Gastroesophageal sphincter (tissue), 4 donors: Measurements from ENCODE around the gene PRPF38A. TPM values are rescaled to one million over a fixed set of nuclear protein-coding genes. Genes with fewer than 3 reads are reported as not detected.

Source experiments
- ATAC-seq: fragments of 150-250 bp; one replicate; pipeline ENCODE4 v1.9.1; 2016; ENCODE audit warnings: mild to moderate bottlenecking, moderate library complexity
- H3K27ac ChIP-seq, 4 donors: fragments of 200-600 bp; sonication (generic) in 3 of 4; 1 replicate in 3 of 4; 2 replicates in 1 of 4; pipeline ENCODE4 v1.5.1; 2016 to 2019
- H3K27me3 ChIP-seq: fragments of 200-600 bp; sonication (generic); one replicate; pipeline ENCODE4 v1.5.1; 2019
- H3K36me3 ChIP-seq, 2 donors: fragments of 200-600 bp; sonication (generic); one replicate each; pipeline ENCODE4 v1.5.1; 2019; ENCODE audit warnings: control low read depth in 1 of 2
- H3K4me1 ChIP-seq, 3 donors: fragments of 200-600 bp; sonication (generic); 1 replicate in 2 of 3; 2 replicates in 1 of 3; pipeline ENCODE4 v1.5.1; 2016 to 2019; ENCODE audit warnings: control low read depth in 2 of 3
- H3K4me3 ChIP-seq, 2 donors: fragments of 200-600 bp; sonication (generic); one replicate each; pipeline ENCODE4 v1.5.1; 2019; ENCODE audit warnings: mild to moderate bottlenecking in 1 of 2, moderate library complexity in 1 of 2
- H3K9me3 ChIP-seq, 3 donors: fragments of 200-600 bp; sonication (generic); one replicate each; pipeline ENCODE4 v1.5.1; 2017 to 2019; ENCODE audit warnings: control low read depth in 2 of 3
- CTCF ChIP-seq, 4 experiments: fragments of 200-600 bp in 2 of 4; fragments of 450-650 bp in 2 of 4; sonication (generic) in 1 of 4; IDR thresholded peaks; one replicate each; pipeline ENCODE4 v1.5.1; 2017 to 2019; ENCODE audit warnings: antibody characterized with exemption in 4 of 4, mild to moderate bottlenecking in 2 of 4, moderate library complexity in 2 of 4
- EP300 ChIP-seq: sonication (generic); formaldehyde crosslinking; IDR thresholded peaks from one replicate; pipeline ENCODE4 v1.6.1; 2017; ENCODE audit warnings: antibody characterized with exemption, mild to moderate bottlenecking
- POLR2A ChIP-seq, 2 donors: fragments of 450-650 bp; IDR thresholded peaks; one replicate each; pipeline ENCODE4 v1.6.1; 2017; ENCODE audit warnings: antibody characterized with exemption in 2 of 2, mild to moderate bottlenecking in 2 of 2, moderate library complexity in 1 of 2
- POLR2AphosphoS5 ChIP-seq: sonication (generic); formaldehyde crosslinking; IDR thresholded peaks from one replicate; pipeline ENCODE4 v1.6.1; 2017; ENCODE audit warnings: antibody characterized with exemption
- WGBS, 2 donors: methylation state at CpG; one replicate each; pipeline ENCODE4 v1.1.5; 2018; ENCODE audit warnings: low coverage in 1 of 2; 5-methylcytosine and 5-hydroxymethylcytosine counted together
- total RNA-seq, 4 donors: library from RNA; depleted of rRNA; stranded (reverse); fragments of >200 nt; gene quantifications; one replicate each; pipeline ENCODE4 v1.1.0, GENCODE V29; 2016

The PRPF38A gene
- total RNA-seq, 4 donors from 2014 or later, result 15.2 to 20.3 (median 19.5) TPM

GRCh38 chr1:52413410-52413989 lies 9.1 kb downstream of the PRPF38A start:
- ATAC-seq, result no peak

GRCh38 chr1:52414942-52415341 lies 10.5 kb downstream of the PRPF38A start:
- Histone ChIP-seq H3K9me3 (no peaks in the 10 kb centered on the region), H3K4me1 (no peaks in the 10 kb centered on the region), H3K27ac (no peak overlapping the region), H3K36me3 (peaks cover 0 to 100% of the 10 kb centered on the region in 2 donors), H3K27me3 (no peaks in the 10 kb centered on the region), H3K4me3 (no peak overlapping the region)
- TF ChIP-seq POLR2A (IDR thresholded peaks at IDR 0.05), result no peak
- no peak for TF ChIP-seq POLR2AphosphoS5
- TF ChIP-seq CTCF (IDR thresholded peaks at IDR 0.05), result no peak
- no peak for TF ChIP-seq EP300
- ATAC-seq, result no peak

More at GRCh38 chr1:52413410-52413989, 9.1 kb downstream of the PRPF38A start:
- no peaks in the 10 kb centered on the region for H3K27me3 ChIP-seq
- no peak overlapping the region for H3K27ac ChIP-seq
- no peaks in the 10 kb centered on the region for H3K9me3 ChIP-seq
- TF ChIP-seq POLR2A (IDR thresholded peaks at IDR 0.05) (no peak), CTCF (IDR thresholded peaks at IDR 0.05) (no peak), EP300 (no peak), POLR2AphosphoS5 (no peak)
- no peak overlapping the region for H3K4me3 ChIP-seq
- no peaks in the 10 kb centered on the region for H3K4me1 ChIP-seq
- H3K36me3 ChIP-seq, result peaks cover 0 to 100% of the 10 kb centered on the region in 2 donors
- WGBS, 2 donors, result 78 to 97% methylated on average over 5 to 7 of the region's 10 CpGs

GRCh38 chr1:52416811-52417210 lies 12.4 kb downstream of the PRPF38A start:
- H3K4me1 ChIP-seq, result no peaks in the 10 kb centered on the region
- WGBS, 2 donors, result 74 to 83% methylated on average over 2 of the region's 2 CpGs
- peaks cover 0 to 95% of the 10 kb centered on the region in 2 donors for H3K36me3 ChIP-seq
- no peak overlapping the region for H3K27ac ChIP-seq
- no peak for ATAC-seq
- H3K4me3 ChIP-seq, result no peak overlapping the region
- TF ChIP-seq POLR2AphosphoS5 (no peak), POLR2A (IDR thresholded peaks at IDR 0.05) (no peak), CTCF (IDR thresholded peaks at IDR 0.05) (no peak), EP300 (no peak)
- no peaks in the 10 kb centered on the region for H3K9me3 ChIP-seq
- H3K27me3 ChIP-seq, result no peaks in the 10 kb centered on the region

- WGBS, 2 donors, result 85 to 90% methylated on average over 1 of the region's 1 CpG
- TF ChIP-seq EP300, result no peak
- TF ChIP-seq POLR2AphosphoS5, result no peak
- TF ChIP-seq POLR2A (IDR thresholded peaks at IDR 0.05), result no peak
- TF ChIP-seq CTCF (IDR thresholded peaks at IDR 0.05), result no peak
- no peak overlapping the region for H3K27ac ChIP-seq
- no peaks in the 10 kb centered on the region for H3K4me1 ChIP-seq
- no peak for ATAC-seq
- no peaks in the 10 kb centered on the region for H3K9me3 ChIP-seq
- H3K4me3 ChIP-seq, result no peak overlapping the region
- peaks cover 0 to 90% of the 10 kb centered on the region in 2 donors for H3K36me3 ChIP-seq
- H3K27me3 ChIP-seq, result no peaks in the 10 kb centered on the region
These were observed 16.3 kb downstream of the PRPF38A start for GRCh38 chr1:52420713-52421112.

GRCh38 chr1:52423055-52423454 lies 18.7 kb downstream of the PRPF38A start:
- H3K9me3 ChIP-seq, result no peaks in the 10 kb centered on the region
- H3K27me3 ChIP-seq, result no peaks in the 10 kb centered on the region
- no peaks in the 10 kb centered on the region for H3K4me1 ChIP-seq
- H3K27ac ChIP-seq, result no peak overlapping the region
- peaks cover 0 to 74% of the 10 kb centered on the region in 2 donors for H3K36me3 ChIP-seq
- 91 to 97% methylated on average over 2 of the region's 2 CpGs for WGBS, 2 donors
- H3K4me3 ChIP-seq, result no peak overlapping the region
- ATAC-seq, result no peak
- TF ChIP-seq POLR2AphosphoS5 (no peak), POLR2A (IDR thresholded peaks at IDR 0.05) (no peak), CTCF (IDR thresholded peaks at IDR 0.05) (no peak)
